Measurements from ENCODE around the gene NUDT14.

Gene NUDT14

GRCh38 chr14:105168093-105168420, 13.1 kb downstream of the NUDT14 start:
- no peak overlapping the region for H3K27ac ChIP-seq (ENCODE audit: low read length)
- H3K4me2 ChIP-seq (ENCODE audit: insufficient read depth, low read length): no peak overlapping the region
- no peaks in the 10 kb centered on the region for H3K4me1 ChIP-seq (ENCODE audit: insufficient read depth, low read length)
- no peaks in the 10 kb centered on the region for H3K9me3 ChIP-seq (ENCODE audit: insufficient read depth, low read length, severe bottlenecking)
- no peaks in the 10 kb centered on the region for H3K27me3 ChIP-seq (ENCODE audit: insufficient read depth, low read length, poor library complexity)
- TF ChIP-seq, protein P1, sequence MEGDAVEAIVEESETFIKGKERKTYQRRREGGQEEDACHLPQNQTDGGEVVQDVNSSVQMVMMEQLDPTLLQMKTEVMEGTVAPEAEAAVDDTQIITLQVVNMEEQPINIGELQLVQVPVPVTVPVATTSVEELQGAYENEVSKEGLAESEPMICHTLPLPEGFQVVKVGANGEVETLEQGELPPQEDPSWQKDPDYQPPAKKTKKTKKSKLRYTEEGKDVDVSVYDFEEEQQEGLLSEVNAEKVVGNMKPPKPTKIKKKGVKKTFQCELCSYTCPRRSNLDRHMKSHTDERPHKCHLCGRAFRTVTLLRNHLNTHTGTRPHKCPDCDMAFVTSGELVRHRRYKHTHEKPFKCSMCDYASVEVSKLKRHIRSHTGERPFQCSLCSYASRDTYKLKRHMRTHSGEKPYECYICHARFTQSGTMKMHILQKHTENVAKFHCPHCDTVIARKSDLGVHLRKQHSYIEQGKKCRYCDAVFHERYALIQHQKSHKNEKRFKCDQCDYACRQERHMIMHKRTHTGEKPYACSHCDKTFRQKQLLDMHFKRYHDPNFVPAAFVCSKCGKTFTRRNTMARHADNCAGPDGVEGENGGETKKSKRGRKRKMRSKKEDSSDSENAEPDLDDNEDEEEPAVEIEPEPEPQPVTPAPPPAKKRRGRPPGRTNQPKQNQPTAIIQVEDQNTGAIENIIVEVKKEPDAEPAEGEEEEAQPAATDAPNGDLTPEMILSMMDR (IDR thresholded peaks at IDR 0.05; ENCODE audit: borderline replicate concordance, extremely low read depth, low read length, poor library complexity, severe bottlenecking): no peak
- DNase-seq (no peak), ATAC-seq (ENCODE audit: insufficient read depth, low read depth) (no peak)
- H2AFZ ChIP-seq (ENCODE audit: low read depth, low read length): no peak overlapping the region
- no peak overlapping the region for H3K4me3 ChIP-seq (ENCODE audit: low read depth in 1 of 2, low read length in 2 of 2)
- H3K79me2 ChIP-seq (ENCODE audit: insufficient read depth, low read length): no peaks in the 10 kb centered on the region
- no peak overlapping the region for H3K9ac ChIP-seq (ENCODE audit: low read depth, low read length)
- no peaks in the 10 kb centered on the region for H3K36me3 ChIP-seq (ENCODE audit: insufficient read depth, low read length)
- H4K20me1 ChIP-seq (ENCODE audit: insufficient read depth, low read length): no peaks in the 10 kb centered on the region; the same call in none of the 2 replicates

GRCh38 chr14:105167303-105168092, 13.6 kb downstream of the NUDT14 start:
- Histone ChIP-seq H3K4me1 (ENCODE audit: insufficient read depth, low read length) (no peaks in the 10 kb centered on the region), H3K36me3 (ENCODE audit: insufficient read depth, low read length) (no peaks in the 10 kb centered on the region), H3K9me3 (ENCODE audit: insufficient read depth, low read length, severe bottlenecking) (no peaks in the 10 kb centered on the region), H3K27ac (ENCODE audit: low read length) (no peak overlapping the region), H3K9ac (ENCODE audit: low read depth, low read length) (no peak overlapping the region), H3K4me2 (ENCODE audit: insufficient read depth, low read length) (no peak overlapping the region), H2AFZ (ENCODE audit: low read depth, low read length) (no peak overlapping the region), H3K79me2 (ENCODE audit: insufficient read depth, low read length) (no peaks in the 10 kb centered on the region), H4K20me1 (ENCODE audit: insufficient read depth, low read length) (peaks cover 4% of the 10 kb centered on the region), H3K27me3 (ENCODE audit: insufficient read depth, low read length, poor library complexity) (no peaks in the 10 kb centered on the region), H3K4me3 (ENCODE audit: low read depth in 1 of 2, low read length in 2 of 2) (no peak overlapping the region)
- ATAC-seq (ENCODE audit: insufficient read depth, low read depth) (no peak), DNase-seq (no peak)
- no peak for TF ChIP-seq EZH2 (IDR thresholded peaks at IDR 0.05; ENCODE audit: borderline replicate concordance, low read depth, low read length, severe bottlenecking)
- TF ChIP-seq, protein P1 (IDR thresholded peaks at IDR 0.05; ENCODE audit: borderline replicate concordance, extremely low read depth, low read length, poor library complexity, severe bottlenecking): no peak

DNA sequence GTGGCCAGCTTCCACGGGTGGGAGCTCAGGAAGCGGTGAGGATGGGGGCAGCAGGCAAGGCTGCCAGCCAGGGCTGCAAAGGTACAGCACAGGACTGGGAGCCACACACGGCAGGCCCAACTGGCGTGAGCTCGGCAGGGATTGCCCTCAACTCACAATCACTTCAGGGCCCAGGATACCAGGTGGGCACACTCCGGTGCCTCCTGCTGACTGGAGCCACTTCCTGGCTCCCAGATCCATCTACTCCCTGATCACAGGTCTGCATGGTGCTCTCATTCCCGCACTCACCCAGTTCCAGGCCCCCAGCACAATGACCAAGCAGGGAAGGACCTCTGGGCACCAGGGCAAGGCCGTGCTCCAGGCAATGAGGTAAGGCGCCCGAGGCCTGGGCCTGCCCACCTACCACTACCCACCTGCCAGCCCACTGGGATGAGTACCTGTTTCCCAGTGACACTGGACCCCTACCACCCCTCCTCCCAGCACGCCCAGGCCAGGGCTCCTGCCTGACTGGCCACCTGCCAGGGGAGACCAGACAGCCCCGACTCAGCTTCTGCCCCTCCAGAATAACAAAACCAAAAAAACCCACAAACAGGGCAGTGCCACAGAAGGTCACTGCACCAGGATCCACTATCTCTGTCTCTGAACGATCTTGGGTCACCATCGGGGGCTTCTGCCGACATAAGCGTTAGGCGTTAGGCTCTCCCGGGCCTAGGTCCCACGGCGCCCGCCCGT, 14.4 kb downstream of the NUDT14 start:
- Histone ChIP-seq H3K36me3 (ENCODE audit: insufficient read depth, low read length) (no peaks in the 10 kb centered on the region), H3K4me3 (ENCODE audit: low read depth in 1 of 2, low read length in 2 of 2) (no peak overlapping the region), H2AFZ (ENCODE audit: low read depth, low read length) (no peak overlapping the region), H3K4me1 (ENCODE audit: insufficient read depth, low read length) (no peaks in the 10 kb centered on the region), H3K27ac (ENCODE audit: low read length) (no peak overlapping the region), H3K27me3 (ENCODE audit: insufficient read depth, low read length, poor library complexity) (no peaks in the 10 kb centered on the region), H3K9me3 (ENCODE audit: insufficient read depth, low read length, severe bottlenecking) (no peaks in the 10 kb centered on the region), H4K20me1 (ENCODE audit: insufficient read depth, low read length) (peaks cover 7% of the 10 kb centered on the region), H3K9ac (ENCODE audit: low read depth, low read length) (no peak overlapping the region), H3K79me2 (ENCODE audit: insufficient read depth, low read length) (no peaks in the 10 kb centered on the region), H3K4me2 (ENCODE audit: insufficient read depth, low read length) (no peak overlapping the region)
- no peak for TF ChIP-seq EZH2 (IDR thresholded peaks at IDR 0.05; ENCODE audit: borderline replicate concordance, low read depth, low read length, severe bottlenecking)
- TF ChIP-seq, protein P1 (IDR thresholded peaks at IDR 0.05; ENCODE audit: borderline replicate concordance, extremely low read depth, low read length, poor library complexity, severe bottlenecking): no peak
- DNase-seq: no peak
- no peak for ATAC-seq (ENCODE audit: insufficient read depth, low read depth)
